CD4-positive, alpha-beta T cell treated with Interleukin-17A for 4 hours (primary cell): Measurements from ENCODE around the gene RNF144A.

ENCODE experiments used
- DNase-seq: peaks from one replicate; pipeline ENCODE4 v3.0.0-alpha.2; 2020; ENCODE audit warnings: mixed read lengths

Gene RNF144A

GRCh38 chr2:6909431-6910385 is 7.5 kb upstream of the RNF144A start:
- DNase-seq = peak; percentile 51

- no peak for DNase-seq
These were observed 5.5 kb upstream of the RNF144A start for GRCh38 chr2:6911721-6912120.

DNA sequence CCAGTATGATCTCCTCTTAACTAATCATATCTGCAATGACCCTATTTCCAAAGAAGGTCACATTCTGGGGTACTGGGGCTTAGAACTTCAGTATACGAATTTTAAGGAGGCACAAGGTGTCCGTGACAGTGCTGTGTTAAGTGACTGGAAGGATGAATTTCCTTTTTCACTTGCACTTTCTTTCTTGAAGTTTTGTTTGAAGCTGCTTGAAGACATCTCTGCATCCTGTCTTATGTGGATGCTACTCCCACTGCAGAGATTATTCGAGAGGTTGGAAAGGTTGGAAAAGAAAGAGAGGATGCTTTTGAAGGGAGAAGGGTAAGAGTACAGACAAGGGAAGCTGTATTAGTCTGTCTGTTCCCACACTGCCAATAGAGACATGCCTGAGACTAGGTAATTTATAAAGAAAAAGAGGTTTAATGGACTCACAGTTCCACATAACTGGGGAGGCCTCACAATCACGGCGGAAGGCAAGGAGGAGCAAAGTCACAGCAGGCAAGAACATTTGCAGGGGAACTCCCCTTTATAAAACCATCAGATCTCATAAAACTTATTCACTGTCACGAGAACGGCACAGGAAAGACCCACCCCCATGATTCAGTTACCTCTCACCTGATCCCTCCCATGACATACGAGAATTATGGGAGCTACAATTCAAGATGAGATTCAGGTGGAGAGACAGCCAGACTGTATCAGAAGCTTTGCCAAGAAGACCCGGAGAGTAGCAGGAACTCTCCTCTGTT is 3.6 kb upstream of the RNF144A start:
- peak; percentile 74 for DNase-seq

GRCh38 chr2:6914828-6915227 is 2.4 kb upstream of the RNF144A start:
- DNase-seq = peak; percentile 51

GRCh38 chr2:6915399-6915798 is 1.8 kb upstream of the RNF144A start:
- DNase-seq = no peak

GRCh38 chr2:6916224-6916623 is 988 bp upstream of the RNF144A start:
- no peak for DNase-seq

- no peak for DNase-seq
These were observed 509 bp upstream of the RNF144A start for GRCh38 chr2:6916736-6917070.

GRCh38 chr2:6917761-6918421 is 679 bp downstream of the RNF144A start:
- DNase-seq = peak; percentile 41

DNA sequence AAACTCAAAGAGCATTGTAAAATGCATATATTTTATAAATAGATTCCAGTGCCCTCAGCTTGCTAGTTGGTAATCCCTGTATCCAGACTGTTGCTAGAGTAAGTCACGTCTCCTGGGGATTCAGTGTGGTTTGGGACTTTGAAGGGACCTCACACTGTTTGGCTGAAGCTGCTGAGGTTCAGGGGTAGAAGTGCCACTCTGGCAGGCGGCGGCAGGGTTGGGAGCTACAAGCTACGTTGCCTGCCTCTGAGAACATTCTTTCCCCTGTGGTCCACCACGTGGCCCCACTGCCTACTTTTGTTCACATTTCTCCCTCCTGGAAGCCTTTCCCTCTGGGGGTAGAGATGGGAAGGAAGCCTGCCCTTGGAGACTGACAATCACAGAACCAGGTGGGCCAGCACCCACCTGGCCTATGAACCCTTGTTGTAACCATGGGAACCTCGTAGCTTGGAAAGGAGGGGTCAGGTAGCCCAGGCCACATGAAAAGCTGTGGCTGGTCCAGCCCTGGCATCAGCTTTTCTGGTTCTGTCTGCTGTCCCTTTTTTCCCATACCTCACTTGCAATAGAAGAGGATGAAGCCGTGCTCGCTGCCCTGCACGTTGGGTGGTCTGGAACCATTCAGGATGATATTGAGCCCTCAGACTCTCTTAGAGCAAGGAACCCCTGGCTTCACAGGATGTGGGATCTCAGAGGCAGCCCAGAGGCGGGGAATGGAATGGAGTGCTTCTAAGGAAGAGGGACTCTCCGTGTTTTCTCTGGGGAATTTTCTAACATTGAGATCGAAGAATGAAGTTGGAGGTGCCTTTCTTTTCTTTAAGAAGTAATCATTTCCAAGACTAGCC is 2.9 kb downstream of the RNF144A start:
- DNase-seq = no peak

- DNase-seq = no peak
These were observed 3.5 kb downstream of the RNF144A start for GRCh38 chr2:6920743-6921064.

GRCh38 chr2:6921321-6921922 is 4.2 kb downstream of the RNF144A start:
- no peak for DNase-seq

DNA sequence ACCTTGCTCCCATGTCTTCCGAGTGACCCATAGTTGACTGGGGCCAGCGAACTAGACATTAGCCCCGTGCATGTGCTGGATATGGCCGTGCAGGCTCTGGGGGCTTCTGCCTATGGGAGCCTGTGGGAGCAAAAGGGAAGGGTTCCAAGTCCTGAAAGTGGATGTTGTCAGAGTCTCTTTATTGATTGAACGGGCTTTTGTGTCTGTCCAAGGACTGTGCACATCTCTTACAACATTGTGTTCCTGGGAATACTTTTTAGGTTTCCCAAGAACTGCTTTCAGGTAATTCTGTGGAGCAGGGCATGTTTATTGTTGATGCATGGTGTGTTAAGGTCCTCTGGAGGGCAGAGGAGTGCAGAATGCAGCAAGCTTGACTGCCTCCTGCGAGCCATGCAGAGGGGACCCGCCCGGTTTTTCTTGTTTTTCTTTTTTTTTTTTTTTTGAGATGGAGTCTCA is 5.0 kb downstream of the RNF144A start:
- no peak for DNase-seq

GRCh38 chr2:6923319-6923718 is 6.1 kb downstream of the RNF144A start:
- DNase-seq = no peak

DNA sequence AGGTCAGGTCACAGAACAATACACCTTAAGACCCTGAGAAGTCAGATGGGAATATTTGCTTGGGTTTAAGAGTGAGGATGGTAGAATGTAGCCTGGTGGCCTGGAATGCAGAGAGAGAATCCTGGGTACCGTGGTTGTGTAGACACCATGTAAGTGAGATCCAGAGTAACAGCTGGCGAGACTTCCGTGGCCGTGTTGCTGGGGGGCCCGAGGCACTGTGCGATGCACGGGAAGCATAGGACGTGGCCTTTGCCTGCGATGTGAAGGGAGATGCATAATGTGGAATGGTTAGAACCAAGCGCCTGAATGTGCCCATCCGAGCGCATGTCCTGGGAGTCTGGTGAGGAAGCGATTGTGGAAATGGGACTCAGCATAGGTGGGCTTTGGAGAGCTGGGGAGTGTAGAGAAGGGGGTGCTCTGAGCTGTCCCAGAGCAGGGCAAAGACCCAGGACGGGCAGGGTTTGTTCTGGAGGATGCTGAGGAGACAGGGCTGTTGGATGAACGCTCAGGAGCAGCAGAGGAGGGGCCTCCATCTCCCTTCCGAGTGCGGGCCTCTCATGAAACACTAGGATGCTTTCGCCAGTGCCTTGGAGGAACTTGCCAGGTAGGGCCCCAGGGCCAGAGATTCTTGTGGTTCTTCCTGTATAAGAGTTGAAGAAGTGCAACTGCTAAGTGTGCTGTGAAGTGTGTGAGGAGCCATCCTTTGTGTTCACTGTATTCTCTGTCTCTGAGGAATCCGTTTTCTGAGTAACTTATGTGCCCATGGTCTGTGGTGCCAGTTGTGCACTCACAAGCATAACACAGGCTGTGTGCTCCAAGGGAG is 7.1 kb downstream of the RNF144A start:
- no peak for DNase-seq

DNA sequence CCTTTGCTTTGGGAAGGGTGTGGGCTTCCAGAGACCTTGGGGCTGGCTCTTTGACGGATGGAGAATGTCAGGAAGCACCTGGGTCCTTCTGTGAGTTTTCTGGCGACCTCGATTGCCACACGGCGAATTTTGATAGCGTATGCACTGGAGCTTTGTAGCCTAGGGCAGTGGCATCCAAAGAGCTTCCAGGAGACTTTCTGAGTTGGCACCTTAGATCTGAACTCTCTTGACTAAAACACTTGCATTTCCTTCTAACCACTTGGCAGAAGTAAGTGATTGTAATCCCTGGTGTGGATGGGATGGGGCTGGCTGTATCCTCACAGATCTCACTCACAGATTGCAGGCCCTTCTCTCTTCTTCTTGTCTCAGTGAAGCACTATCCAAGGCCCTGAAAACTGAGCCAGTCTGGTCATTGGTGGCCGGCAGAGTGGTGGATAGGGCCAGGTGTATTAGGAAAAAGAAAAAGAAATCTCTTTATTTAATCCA is 7.8 kb downstream of the RNF144A start:
- no peak for DNase-seq

DNA sequence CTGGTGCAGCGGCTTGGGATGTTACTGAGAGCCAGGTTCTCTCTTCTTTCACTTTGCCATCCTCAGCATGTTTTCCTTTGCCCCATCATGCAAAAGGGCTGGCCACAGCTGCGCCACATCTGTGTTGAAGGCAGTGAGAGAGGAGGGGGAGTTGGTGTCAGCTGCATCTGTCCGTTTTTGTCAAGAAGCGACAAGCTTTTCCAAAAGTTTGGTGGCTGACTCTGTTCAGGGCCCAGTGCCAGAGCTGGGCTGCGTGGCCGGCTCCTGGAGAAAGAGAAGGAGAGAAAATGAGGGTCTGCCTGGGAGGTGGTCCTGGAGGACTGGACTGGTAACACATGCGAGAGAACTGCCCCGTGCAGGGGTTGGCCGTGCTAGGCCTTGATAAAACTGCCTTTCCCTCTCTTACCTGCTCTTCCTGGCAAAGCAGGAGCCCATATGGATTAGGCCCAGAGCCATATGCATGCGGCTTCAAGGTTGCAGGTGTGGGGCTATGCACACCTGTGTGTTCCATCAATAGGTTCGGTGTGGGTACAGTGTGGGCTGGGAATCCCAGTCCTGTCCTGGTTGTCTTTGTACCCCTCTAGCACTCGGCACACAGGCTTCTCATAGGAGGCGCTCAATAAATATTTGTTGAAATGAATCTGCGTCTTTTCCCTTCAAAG is 9.0 kb downstream of the RNF144A start:
- no peak for DNase-seq

GRCh38 chr2:6927186-6927585 is 10.0 kb downstream of the RNF144A start:
- DNase-seq = no peak

DNA sequence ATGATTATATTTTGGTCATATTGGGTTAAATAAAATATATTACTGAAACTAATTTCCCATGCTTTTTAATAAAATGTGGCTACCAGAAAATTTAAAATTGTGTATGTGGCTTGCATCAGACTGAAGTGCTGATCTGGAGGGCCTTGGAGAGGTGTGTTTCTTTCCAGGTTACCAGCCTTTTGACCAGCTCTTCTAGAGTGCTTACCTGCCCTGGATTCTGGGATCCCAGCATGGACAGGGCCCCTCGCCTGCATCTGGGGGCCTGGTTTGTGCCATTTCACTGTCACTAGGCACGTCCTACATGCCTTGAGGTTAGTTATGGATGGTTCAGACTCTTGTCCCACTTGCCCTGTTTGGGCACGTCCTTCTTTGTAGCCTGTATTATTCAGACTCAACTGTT is 10.5 kb downstream of the RNF144A start:
- DNase-seq = no peak

DNA sequence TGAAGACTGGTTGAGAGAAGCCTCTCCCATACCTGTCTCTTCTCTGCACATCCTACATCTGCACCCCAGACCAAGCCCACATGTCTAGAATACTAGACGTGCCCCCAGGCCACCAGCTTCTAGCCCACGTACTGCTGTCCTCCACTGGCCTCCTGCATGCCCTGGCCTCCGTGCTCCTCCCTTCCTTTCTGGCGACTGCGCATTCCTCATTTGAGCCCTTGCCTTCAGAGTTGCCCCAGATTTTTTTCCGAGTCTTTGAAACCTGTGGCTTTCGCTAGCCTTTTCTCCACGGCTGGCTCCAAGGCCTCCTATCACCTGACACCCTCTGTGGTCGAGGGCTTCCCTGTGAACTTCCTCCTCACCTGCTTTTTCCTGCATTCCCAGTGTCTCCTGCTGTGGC is 11.2 kb downstream of the RNF144A start:
- DNase-seq = no peak

DNA sequence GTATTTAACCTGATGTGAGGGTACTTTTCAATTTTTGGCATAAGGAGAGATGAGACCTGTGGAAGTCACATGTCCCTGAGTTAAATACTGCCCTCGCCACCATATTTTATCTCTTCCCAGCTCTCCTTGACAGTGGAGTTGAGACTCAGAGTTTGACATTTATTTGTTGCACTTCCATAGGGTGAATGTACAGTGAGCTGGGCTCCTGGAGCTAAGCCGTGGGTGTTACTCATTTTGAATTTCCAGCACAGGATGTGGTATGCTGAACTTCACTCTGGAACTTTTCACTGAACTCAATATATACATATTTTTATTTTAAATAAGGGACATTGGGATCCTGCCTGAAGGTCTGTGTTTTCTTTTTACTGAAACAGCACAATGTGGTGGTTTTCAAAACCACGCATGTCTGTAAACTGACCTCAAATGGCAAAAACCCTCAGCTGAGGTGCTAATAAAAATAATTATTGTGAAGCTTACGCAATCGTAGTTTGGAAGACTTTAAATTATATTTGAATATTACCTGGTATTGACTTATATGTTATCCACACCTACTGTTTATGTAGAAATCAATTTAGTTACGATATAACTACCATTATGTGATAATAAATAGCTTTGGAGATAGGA is 12.1 kb downstream of the RNF144A start:
- no peak for DNase-seq
